C4-2B (cell line): ENCODE results near the gene TMEM135.

Experiments
- ZFX ChIP-seq: fragments of 450-650 bp; IDR thresholded peaks from 2 replicates; pipeline ENCODE4 v1.6.1; 2017
- TF ChIP-seq, protein P1 (sequence below): fragments of 450-650 bp; conservative IDR thresholded peaks from 2 replicates; pipeline ENCODE4 v1.5.1; 2017; ENCODE audit warnings: mild to moderate bottlenecking

DNA sequence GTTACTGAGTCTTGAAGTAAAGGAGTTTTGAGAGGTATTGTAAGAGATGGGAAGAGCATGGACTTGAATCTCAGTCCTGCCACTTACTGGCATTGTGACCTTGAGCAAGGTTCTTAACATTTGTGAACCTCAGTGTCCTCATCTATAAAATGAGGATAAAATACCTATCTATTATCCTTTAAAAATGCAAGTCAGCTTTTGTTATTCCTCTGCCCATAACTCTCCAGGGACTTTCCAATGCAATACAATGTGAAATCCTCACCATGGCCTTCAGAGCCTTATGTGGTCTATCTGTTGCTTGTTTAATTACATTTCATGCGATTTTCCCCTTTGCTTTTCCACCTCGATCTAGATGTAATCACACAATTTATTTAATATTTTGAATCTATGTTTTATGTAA is 9.1 kb downstream of the TMEM135 start:
- TF ChIP-seq, protein P1, sequence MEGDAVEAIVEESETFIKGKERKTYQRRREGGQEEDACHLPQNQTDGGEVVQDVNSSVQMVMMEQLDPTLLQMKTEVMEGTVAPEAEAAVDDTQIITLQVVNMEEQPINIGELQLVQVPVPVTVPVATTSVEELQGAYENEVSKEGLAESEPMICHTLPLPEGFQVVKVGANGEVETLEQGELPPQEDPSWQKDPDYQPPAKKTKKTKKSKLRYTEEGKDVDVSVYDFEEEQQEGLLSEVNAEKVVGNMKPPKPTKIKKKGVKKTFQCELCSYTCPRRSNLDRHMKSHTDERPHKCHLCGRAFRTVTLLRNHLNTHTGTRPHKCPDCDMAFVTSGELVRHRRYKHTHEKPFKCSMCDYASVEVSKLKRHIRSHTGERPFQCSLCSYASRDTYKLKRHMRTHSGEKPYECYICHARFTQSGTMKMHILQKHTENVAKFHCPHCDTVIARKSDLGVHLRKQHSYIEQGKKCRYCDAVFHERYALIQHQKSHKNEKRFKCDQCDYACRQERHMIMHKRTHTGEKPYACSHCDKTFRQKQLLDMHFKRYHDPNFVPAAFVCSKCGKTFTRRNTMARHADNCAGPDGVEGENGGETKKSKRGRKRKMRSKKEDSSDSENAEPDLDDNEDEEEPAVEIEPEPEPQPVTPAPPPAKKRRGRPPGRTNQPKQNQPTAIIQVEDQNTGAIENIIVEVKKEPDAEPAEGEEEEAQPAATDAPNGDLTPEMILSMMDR: no peak
- TF ChIP-seq ZFX: no peak
